Stimulated activated CD8-positive, alpha-beta memory T cell treated with anti-CD3 and anti-CD28 coated beads, Interleukin-7, amount 100 ng/mL, for 4 hours (primary cell): Measurements from ENCODE around the gene FCN1.
"Not testable (repeated sequence)": the region's sequence is repeated elsewhere in the genome, so short reads cannot be mapped to it uniquely, and the experiment has no call there.

ENCODE experiments used
- DNase-seq, 2 donors: peaks; one replicate each; pipeline ENCODE4 v3.0.0-alpha.2; 2020; ENCODE audit warnings: low read depth in 2 of 2

The FCN1 gene

DNA sequence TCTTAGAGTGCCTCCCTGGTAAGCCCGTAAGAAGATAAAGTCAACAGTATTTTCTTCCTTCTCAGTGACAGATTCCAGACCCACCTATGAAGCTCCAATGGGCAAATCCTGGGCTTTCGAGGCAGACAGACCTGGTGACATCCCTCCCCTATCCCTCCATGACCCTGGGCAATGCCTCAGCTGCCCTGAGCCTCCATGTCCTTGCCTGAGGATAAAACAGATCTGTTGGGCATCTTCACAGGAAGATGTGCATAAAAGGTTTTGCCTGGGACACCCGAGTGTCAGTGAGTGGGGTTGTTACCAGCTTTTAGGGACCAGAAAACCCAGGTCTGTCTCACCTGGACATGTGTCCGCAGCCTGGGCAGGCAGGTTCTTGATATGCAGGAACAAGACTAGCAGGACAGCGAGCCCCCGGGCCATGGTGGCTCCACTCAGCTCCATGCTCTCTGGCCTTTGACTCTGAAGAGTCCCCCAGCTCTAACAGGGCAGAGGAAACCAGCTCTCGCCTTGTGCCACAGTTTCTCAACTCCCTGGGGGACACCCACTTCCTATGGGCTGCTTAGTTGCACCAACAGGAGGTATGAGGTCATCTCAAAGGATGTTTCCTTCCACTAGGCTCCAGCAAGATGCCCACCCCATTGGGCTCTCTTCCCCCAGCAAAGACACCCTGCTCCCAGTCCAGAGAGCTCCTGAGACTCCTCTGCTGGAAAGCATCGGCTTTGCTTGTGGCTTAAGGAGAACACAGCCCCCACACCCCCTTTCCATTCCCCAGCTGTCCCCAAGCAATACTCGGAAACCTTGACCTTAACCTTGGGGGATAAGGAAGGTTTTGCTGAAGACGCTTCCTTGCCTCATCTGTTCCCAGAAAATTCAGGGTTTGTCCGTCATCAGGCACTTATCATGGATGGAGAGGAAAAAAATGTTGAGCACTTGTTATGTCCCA is at the start of gene FCN1:
FCN1 (minus strand) TSS at position 482 of the 943 bp plus-strand sequence; CDS start at position 441, 41 bp downstream.
- no peak for DNase-seq

DNA sequence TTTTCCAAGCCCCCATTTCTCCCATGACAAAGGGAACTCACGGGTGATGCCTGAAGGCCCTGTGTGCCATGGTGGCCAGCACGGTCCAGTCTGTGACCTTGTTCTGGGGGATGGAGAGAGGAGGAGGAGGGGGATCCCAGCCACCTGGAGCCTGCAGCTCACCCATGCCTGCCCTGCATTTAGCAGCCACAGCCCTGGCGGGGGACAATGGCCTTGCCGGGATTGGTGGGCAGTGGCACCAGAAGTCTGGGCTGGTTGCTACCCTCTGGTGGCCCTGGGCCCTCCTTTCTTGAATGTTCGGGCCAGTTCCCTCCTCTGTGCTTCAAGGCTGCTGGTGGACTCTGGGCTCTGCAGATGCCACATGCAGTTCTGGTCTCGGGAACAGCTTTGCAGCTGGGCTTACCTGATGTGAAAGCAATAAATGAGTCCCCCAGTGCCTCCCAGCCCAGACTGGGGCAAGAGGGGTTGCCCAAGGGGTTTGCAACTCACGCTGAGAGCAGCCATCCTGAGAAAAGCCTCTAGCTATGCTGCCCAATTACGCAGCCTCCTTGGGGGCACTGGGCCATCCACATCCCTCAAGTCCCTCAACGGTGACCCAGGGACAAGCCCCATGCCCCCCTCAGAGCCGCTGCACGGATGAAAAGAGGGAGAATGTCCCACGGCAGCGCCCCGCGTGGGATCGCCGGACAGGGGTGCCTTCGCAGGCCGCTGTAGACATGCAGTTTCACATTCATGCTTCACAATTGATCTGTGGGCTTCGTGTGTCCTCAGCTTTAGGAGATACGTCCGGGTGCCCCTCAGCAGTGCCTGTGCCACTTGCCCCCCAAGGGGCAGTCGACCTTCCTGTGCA is 49.2 kb upstream of the FCN1 start:
- DNase-seq, result no peak

DNA sequence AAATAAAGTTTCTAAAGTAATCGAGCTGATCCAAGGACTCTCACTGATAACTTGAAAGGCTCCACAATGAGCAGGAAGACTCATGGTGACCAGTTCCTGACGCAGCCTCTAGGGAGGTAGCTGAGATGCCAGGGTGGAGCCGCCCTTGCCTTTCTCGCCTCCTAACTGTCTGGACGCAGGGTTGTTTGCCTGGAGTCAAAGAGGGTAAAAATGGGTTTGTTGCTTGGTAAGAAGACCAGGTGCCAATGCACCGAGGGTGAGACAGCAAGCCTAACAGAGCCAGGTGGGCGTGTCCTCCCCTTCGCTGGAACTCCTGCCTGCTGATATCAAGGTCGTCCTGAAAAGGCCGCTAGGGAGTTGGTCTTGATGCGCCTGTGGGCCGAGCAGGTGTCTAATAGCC is 48.6 kb upstream of the FCN1 start:
- no peak for DNase-seq

DNA sequence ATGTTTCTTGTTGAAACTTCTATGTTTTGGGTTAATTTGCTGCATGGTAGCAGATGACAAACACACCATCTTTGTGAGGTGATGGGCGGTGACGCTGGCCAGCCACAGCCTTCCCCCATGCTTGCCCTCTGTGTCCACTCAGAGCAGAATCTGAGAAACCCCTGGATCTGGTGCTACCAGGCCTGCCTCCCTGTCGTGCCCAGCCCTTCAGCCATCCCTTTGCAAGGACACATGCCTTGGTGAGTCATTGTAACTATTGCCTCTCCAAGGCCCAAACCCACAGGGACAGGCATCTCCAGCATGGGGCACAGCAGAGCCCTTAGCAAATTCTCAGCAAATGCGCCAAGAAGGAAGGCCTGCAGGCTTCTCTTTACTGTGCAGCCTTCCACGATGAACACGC is 48.1 kb upstream of the FCN1 start:
- DNase-seq, result no peak

DNA sequence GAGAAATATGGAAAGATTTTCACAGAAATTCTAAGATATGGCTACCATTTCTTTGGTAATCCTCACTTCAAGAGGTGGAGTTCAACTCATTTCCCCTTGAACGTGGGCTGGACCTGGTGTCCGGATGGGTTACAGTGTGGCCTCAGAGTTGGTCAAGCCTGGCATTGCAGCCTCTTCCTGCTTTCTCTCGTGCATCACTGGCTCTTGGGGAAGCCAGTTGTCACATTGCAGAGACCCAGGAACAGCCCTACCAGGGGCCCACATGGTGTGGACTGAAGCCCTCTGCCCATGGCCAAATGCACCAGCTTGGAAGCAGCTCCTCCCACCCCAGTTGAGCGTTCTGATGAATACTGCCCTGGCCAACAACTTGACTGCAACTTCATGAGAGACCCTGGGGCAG is 47.7 kb upstream of the FCN1 start:
- DNase-seq, result no peak

DNA sequence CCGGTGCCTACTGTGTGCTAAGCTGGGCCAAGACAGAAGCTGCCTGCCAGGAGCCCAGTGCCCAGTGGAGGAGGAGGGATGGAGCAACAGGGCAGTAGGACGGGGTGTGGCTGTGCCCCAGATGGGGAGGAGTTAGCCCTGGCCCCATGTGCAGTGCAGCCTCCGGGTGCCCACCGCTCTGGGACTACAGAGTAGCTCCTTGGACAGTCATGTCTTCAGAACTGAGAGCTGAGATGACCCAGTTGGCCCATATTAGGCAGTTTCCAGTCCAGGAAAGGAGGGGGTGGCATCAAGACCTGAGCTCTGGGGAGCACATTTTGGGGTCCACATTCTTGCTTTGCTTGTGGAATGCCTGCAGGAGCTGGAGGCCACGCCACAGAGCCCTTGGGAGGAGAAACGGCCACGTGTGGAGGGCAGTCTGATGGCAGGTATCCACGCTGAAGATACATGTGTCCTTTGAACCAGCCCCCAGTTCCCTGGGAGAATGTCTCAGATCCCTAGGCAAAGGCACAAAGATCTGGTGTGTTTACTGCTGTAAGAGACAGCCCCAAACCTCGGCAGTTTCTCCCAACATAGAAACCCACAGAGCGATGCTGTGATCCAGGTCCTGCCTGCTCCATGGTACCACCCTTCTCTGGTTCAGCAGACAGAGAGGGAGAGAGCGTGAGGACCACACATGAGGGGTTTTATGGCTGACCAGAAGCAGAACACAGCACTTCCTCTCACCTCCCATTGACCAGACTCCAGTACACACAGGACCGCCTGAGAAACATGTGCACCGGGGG is 46.8 kb upstream of the FCN1 start:
- DNase-seq, result no peak

DNA sequence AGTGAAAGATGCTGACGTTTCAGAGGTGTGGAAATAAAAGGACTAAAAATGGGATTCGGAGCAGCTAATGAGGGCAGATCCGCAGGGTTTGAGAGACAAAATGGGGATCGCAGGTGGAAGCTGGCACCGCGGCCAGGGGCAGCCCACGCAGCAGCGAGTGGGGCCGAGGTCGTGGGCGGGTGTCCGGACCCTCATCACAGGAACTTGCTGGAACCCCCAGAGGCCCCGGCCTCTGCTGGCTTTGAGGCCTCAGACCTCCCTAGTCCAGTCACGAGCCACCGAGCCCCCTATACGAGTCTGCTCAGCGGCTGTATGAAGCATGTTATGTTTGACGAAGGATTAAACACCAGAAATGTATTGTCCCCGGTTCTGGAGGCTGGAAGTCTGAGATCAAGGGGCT is 45.8 kb upstream of the FCN1 start:
- DNase-seq, result no peak

DNA sequence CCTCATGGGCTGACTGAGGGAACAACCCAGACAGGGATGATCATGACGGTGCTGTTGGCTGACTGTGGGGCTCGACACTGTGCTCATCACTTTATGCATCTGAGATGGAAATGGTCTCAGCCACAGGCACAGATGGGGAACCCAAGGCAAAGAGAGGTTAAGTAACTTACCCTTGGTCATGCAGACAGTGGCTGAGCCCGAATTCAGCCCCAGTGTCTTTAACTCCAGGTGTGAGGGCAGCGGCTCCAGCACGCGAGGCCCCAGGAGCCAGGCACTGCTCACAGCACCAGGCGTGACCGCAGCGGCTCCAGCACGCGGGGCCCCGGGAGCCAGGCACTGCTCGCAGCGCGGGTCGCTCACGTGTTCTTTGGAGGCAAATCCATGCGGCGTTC is 45.3 kb upstream of the FCN1 start:
- DNase-seq, result no peak

DNA sequence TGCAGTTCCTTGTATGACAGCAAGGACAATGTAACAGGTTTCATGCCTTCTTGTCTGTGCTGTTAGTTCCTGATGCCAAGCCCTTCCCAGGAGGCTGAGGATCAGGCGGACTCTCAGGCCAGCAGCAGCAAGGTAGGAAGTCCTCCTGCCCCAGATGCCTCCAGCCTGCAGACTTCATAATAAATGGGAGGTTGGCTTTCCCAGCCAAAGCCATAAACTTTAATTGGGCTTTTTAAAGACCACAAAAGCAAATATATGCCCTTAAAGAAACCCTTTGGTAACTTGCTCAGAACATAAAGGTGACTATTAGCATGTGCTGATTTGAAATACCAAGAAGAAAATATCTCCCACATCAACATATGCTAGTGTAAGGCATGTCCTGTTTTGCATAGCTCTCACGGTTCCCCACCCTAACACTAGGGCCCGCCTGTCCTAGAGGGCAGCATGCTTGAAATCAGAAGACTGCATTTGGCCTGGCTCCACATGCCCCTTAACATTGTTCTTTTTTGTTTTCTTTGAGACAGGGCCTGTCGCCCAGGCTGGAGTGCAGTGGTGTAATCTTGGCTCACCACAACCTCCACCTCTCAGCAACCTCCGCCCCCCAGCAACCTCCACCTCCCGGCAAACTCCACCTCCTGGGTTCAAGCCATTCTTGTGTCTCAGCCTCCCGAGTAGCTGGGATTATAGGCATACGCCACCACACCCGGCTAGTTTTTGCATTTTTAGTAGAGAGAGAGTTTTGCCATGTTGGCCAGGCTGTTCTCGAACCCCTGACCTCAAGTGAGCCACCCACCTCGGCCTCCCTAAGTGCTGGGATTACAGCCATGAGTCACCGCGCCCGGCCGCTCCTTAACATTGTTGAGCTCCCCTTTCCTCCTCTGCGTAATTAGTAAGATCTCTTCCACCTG is 44.6 kb upstream of the FCN1 start:
- no peak for DNase-seq

DNA sequence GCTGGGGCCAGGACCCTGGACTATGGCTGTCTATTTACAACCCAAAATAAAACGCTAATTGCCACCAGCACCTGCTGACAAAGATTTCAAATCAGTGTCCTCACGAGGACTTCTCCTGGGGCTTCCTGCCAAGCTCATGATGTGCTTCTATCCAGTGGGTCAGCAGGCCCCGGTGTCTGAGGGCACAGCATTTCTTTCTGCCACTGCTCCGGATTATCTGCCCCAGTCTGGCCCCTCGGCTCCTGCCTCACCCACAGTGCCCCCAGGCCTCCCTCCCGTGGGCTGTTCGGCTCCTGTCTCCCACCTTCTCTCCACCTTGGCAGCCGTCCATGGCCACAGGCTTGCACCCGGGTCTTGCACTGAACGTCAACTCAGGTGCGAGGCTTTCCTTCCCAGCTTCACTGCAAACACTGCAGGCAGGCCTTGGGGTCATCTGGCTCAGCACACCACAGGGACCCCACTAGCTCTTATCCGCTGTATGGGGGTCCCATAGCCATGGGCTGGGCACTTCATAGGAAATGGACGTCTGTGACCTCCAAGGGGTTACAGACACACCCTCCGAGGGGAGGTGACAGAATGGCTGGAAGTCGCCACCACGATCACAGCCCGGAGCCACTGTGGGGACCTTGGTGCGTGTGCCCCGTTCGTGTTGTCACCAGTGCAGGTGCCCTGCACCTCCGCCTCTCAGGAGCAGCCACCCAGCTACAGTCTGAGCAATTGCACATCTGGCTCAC is 43.8 kb upstream of the FCN1 start:
- DNase-seq, result no peak

DNA sequence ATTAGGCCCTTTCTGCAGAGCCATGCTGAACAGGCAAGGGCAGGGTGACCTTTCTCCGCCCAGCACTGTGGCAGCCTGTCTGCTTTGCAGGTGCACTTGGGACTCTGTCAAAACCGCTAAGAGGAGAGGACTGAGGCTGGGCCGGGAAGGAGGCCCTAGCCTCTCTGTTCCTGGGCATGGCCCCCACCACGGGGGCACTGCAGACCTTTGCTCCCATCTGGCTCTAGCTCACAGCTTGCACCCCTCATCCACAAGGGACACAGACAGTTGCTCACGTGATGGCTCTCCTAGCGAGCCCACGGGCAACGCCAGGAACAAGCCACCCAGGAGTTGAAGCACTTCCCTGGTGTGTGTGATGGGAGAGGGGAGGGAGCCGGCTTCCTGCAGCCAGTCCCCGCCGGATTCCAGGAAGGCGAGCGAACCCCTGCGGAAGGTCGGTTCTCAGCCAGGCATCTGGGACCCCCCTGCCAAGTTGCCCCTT is 43.0 kb upstream of the FCN1 start:
- no peak for DNase-seq

DNA sequence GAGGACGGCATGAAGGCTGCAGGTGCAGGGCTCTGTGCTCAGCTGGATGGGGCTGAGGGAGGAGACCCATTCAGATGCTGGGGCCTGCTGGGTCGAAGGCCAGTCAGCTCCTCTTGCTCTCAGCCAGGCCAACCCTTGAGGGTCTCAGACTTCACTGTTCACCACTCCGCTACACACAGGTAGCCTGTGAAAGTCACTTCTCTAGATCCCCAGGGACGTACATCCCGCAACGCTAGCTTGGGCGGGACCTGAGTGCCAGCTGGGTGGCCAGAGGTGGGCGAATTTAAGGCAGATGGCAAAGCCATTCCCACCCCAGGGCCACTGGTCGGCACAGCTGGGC is 42.2 kb upstream of the FCN1 start:
- no peak for DNase-seq

DNA sequence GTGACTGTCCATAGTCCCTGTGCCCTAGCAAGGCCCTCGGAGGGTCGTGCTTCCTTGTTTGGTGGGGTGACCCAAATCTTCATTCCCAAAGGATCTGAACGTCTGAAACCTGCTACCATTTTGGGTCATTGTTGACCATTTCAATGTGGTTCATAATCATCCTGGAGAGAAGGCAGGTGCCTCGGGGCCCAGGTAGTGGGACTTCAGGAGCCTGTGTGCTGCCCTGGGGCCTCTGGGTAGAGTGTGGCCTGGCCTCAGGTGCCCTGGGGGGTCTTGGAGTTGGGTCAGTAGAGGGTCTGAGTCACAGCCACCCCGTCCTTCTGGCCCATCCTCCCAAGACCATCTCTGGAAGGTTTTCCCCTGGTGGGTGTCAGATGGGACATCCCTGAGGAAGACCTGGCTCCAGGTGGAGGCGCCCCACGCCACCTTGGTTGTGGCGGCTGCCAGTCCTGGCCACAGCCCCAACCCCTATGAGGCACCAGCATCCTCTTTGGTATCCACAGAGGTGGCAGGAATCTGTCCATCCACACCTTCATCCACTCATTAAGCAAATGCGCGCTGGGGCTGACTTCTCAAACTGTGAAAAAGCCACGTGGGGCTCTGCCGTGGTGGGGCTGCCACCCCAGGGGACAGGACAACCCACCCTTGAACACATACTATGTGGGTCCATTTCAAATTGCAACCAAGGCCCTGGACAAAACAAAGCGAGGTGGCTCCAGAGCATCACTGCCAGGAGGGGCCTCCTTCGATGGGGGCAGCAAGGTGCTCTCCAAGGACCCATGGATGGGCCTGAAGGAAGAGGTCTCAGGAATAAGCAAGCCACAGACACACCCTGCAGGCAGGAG is 41.6 kb upstream of the FCN1 start:
- no peak for DNase-seq

DNA sequence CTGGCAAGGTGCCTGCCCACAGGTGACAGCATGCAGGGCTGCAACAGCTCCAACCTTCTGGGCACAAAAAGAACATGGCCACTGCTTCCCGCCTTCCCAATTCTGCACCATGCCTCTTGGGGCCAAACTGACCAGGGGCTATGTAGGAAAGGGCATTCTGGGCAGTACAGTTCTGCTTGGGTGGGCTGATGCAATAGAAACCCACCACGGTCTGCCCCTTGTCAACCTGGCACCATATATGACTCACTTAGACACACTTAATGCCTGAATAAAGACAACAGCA is 40.2 kb upstream of the FCN1 start:
- no peak for DNase-seq

DNA sequence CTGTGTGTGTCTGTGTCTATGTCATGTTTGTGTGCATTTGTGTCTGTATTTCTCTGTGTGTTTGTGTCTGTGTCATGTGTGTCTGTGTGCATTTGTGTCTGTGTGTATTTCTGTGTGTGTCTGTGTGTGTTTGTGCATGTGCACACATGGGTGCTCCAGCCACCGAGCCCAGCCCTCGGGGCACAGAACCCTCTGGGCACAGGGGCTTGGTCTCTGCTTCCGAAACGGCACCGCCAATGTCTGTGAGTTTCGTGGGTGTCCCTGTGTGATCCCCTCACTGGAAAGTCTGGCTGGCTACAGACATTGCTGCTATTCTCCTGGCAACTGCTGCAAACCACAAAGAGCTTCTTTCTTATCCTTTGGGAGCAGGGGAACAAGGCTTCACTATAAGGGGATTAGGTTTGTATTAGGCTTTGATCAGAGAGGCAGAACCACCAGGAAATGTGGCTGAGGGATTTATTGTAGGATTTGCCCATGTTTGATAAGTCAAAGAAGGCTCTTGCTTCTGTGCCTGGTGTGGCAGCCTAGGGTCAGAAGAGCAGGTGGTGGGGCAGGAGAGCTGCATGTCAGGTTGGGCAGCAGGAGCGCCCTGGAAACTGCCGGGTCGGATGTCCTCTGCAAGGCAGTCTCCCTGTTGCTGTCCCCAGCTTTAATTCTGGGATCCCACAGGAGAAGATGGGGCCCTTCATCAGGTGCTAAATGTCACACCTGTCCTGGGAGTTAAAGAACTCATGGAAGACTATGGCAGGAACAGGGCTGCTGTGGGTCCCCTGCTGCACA is 39.6 kb upstream of the FCN1 start:
- DNase-seq, result no peak

DNA sequence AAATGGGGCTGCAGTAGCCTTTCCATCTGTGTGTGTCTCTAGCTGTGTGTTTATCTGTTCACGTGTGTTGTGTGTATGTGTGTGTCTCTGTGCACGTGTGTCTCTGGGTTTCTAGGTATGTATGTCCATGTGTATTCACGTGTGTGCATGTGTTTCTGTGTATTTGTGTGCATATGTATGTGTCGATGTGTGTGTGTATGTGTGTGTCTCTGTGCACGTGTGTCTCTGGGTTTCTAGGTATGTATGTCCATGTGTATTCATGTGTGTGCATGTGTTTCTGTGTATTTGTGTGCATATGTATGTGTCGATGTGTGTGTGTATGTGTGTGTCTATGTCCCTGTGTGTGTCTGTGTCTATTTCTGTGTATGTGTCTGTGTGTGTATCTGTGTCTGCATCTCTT is 38.7 kb upstream of the FCN1 start:
- not testable (repeated sequence) for DNase-seq

DNA sequence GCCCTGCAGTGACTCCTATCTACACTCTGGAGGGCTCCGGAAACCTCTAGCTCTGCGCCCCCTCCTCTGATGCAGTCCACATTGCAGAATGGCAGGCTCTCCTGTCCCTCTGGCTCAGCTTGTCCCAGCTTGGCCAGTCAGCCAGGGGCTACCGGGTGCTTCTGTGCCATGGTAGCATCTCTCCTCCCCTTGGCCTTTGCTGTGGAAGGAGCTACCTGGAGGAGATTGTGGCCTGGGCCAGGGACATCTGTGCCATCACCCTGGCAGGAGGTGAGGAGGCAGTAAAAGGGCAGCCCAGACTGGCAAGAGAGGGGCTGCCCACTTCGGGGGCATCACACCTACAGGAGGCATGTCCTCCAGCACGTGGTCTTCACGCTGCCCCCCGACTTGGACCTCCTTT is 38.1 kb upstream of the FCN1 start:
- no peak for DNase-seq

DNA sequence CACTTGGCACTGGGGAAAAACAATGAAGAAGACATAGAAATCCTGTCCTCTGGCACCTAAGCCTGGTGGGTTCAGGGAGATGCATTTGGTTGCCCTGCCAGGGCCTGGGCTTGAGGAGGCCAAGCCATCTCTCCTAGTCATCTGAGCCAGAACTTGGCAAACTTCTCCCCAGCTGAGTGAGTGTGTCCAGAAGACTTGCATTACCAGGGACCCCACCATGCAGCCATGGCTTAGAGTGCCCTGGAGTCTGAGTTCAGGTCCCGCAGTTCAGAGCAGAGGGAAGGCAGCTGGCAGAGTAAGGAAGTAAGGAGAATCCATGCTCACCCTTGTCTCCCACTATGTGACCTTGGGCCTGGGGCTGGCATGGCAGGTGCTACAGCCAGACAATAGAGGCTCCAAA is 37.4 kb upstream of the FCN1 start:
- DNase-seq, result no peak

DNA sequence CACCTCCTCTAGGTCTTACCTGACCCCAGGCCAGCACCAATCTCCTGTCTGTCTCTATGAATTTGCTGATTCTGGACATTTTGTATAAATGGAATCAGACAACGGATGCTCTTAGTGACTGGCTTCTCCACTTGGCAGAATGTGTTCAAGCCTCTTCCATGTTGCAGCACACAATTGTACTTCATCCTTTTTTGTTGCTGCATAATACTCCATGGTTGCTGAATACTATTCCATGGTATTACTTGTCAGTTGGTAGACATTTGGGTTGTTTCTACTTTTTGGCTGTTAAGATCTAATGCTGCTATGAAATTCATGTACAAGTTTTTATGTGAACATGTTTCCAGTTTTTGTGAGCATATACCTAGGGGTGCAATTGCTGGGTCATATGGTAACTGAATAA is 34.3 kb upstream of the FCN1 start:
- DNase-seq, result no peak
